GM19193 (cell line): ENCODE measurements around the gene COL9A1.

ENCODE experiments used
- POLR2A ChIP-seq: IDR thresholded peaks from 4 replicates; pipeline ENCODE4 v1.6.1; 2011; ENCODE audit not compliant: insufficient read depth, insufficient read length; ENCODE audit errors: extremely low read depth

COL9A1 gene

GRCh38 chr6:70168681-70169377 lies 134.1 kb downstream of the COL9A1 start:
- no peak for TF ChIP-seq POLR2A
